Adrenal gland (tissue), 5 donors: Measurements from ENCODE around the gene PRC1.

Source experiments
- CTCF ChIP-seq, 6 experiments: fragments of 450-650 bp in 4 of 6; fragments of 200-600 bp in 2 of 6; sonication (generic) in 1 of 6; IDR thresholded peaks; 1 replicate in 5 of 6; 2 replicates in 1 of 6; pipeline versions ENCODE4 v1.5.1 to v1.8.0; 2016 to 2021; ENCODE audit warnings: antibody characterized with exemption in 6 of 6, mild to moderate bottlenecking in 2 of 6, moderate library complexity in 1 of 6
- POLR2A ChIP-seq, 2 donors: fragments of 450-650 bp; IDR thresholded peaks; one replicate each; pipeline ENCODE4 v1.6.1; 2017; ENCODE audit warnings: antibody characterized with exemption in 2 of 2, mild to moderate bottlenecking in 2 of 2, moderate library complexity in 1 of 2
- donor health status: DM: no; HTN: no; CAD: no.

- TF ChIP-seq CTCF (IDR thresholded peaks at IDR 0.05) = no peak
- TF ChIP-seq POLR2A (IDR thresholded peaks at IDR 0.05) = no peak
These were observed 3.9 kb downstream of the PRC1 start for GRCh38 chr15:90990446-90990845.
